Lower lobe of right lung (tissue), 2 donors: ENCODE measurements around the gene CALHM1. TPM values are rescaled to one million over a fixed set of nuclear protein-coding genes. Genes with fewer than 3 reads are reported as not detected.

Experiments
- ATAC-seq, 2 donors: fragments of 200-7000 bp; cut with Tn5 transposase; one replicate each; pipeline ENCODE4 v1.9.1; 2020 to 2022; ENCODE audit warnings: mild to moderate bottlenecking in 2 of 2, moderate library complexity in 2 of 2
- DNase-seq: peaks from one replicate; pipeline ENCODE4 v3.0.0-alpha.2; 2020
- H3K27ac ChIP-seq: fragments of 200-600 bp; one replicate; pipeline ENCODE4 v1.8.0; 2022
- H3K27me3 ChIP-seq: fragments of 200-600 bp; one replicate; pipeline ENCODE4 v1.8.0; 2022; ENCODE audit warnings: low read depth
- H3K36me3 ChIP-seq: fragments of 200-600 bp; one replicate; pipeline ENCODE4 v1.8.0; 2022; ENCODE audit warnings: mild to moderate bottlenecking
- H3K4me1 ChIP-seq: fragments of 200-600 bp; one replicate; pipeline ENCODE4 v1.8.0; 2022
- H3K4me3 ChIP-seq: fragments of 200-600 bp; one replicate; pipeline ENCODE4 v1.8.0; 2022; ENCODE audit warnings: mild to moderate bottlenecking
- H3K9me3 ChIP-seq: fragments of 200-600 bp; one replicate; pipeline ENCODE4 v1.8.0; 2022
- intact Hi-C: fragments of 100-400 bp; cut with DNase I; formaldehyde crosslinking; loops from one replicate; pipeline ENCODE4 v1.11.0; 2022
- total RNA-seq: library from RNA; stranded (reverse); fragmentation: NEBNext Ultra II Directional; extraction: Animal tissue kit (Norgen Biotek cat#: 25700); gene quantifications from one replicate; pipeline ENCODE4 v1.2.1, GENCODE V29; 2021
- TF ChIP-seq, protein P1 (sequence below): fragments of 200-600 bp; IDR thresholded peaks from one replicate; pipeline ENCODE4 v1.8.0; 2022; ENCODE audit warnings: antibody characterized with exemption, mild to moderate bottlenecking
- donor health status: DM: no; HTN: yes; CAD: no; lungs with severe emphysema.

Gene CALHM1
- total RNA-seq, 1 donor from 2014 or later: 0.15 TPM

DNA sequence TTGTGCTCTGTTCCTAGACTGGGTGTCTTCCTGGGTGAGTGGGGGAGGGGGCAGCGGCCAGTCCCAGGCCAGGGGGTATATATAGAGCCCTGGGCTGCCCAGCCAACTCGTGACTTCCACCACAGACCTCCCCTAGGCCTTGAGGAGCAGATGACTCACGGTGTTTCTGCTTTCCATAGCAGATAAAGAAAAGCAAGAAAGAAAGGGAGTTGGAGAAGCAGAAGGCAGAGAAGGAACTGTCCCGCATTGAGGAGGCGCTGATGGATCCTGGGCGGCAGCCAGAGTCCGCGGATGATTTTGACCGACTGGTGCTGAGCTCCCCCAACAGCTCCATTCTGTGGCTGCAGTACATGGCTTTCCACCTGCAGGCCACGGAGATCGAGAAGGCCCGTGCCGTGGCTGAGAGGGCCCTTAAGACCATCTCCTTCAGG is 16.7 kb downstream of the CALHM1 start:
- TF ChIP-seq, protein P1, sequence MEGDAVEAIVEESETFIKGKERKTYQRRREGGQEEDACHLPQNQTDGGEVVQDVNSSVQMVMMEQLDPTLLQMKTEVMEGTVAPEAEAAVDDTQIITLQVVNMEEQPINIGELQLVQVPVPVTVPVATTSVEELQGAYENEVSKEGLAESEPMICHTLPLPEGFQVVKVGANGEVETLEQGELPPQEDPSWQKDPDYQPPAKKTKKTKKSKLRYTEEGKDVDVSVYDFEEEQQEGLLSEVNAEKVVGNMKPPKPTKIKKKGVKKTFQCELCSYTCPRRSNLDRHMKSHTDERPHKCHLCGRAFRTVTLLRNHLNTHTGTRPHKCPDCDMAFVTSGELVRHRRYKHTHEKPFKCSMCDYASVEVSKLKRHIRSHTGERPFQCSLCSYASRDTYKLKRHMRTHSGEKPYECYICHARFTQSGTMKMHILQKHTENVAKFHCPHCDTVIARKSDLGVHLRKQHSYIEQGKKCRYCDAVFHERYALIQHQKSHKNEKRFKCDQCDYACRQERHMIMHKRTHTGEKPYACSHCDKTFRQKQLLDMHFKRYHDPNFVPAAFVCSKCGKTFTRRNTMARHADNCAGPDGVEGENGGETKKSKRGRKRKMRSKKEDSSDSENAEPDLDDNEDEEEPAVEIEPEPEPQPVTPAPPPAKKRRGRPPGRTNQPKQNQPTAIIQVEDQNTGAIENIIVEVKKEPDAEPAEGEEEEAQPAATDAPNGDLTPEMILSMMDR: no peak
- H3K9me3 ChIP-seq: no peaks in the 10 kb centered on the region
- peaks cover 34% of the 10 kb centered on the region for H3K4me1 ChIP-seq
- no peak for DNase-seq
- ATAC-seq: peak in 1 of 2 donors; percentile 45
- no peak overlapping the region for H3K27ac ChIP-seq
- no peaks in the 10 kb centered on the region for H3K27me3 ChIP-seq
- no peak overlapping the region for H3K4me3 ChIP-seq
- intact Hi-C loops: no loop called here
- H3K36me3 ChIP-seq: peaks cover 100% of the 10 kb centered on the region

DNA sequence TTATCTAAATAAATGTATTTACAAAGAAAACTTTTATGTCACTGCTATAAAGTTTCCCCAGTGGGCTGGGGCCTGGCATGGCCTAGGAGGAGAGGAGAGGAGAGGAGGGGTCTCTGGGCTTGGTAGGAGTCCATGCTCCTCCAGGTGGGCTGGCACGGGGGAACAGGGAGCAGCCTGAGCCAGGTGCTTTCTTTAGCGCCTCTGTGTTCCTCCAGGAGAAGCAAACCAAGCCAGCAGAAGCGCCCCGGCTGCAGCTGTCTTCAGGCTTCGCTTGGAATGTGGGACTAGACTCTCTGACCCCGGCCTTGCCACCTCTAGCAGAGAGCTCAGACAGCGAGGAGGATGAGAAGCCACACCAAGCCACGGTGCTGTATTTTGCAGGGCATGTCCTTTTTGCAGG is 17.1 kb downstream of the CALHM1 start:
- ATAC-seq (no peak), DNase-seq (no peak)
- intact Hi-C loops: no loop called here
- H3K4me1 ChIP-seq: peaks cover 30% of the 10 kb centered on the region
- H3K4me3 ChIP-seq: no peak overlapping the region
- no peaks in the 10 kb centered on the region for H3K27me3 ChIP-seq
- TF ChIP-seq, protein P1: no peak
- H3K27ac ChIP-seq: no peak overlapping the region
- H3K36me3 ChIP-seq: peaks cover 100% of the 10 kb centered on the region
- no peaks in the 10 kb centered on the region for H3K9me3 ChIP-seq

- Histone ChIP-seq H3K4me3 (no peak overlapping the region), H3K27ac (no peak overlapping the region), H3K4me1 (peaks cover 26% of the 10 kb centered on the region), H3K36me3 (peaks cover 100% of the 10 kb centered on the region), H3K9me3 (no peaks in the 10 kb centered on the region), H3K27me3 (no peaks in the 10 kb centered on the region)
- no peak for DNase-seq
- intact Hi-C loops: no loop called here
- no peak for ATAC-seq
- TF ChIP-seq, protein P1: no peak
These were observed 17.5 kb downstream of the CALHM1 start for GRCh38 chr10:103441206-103441605.

DNA sequence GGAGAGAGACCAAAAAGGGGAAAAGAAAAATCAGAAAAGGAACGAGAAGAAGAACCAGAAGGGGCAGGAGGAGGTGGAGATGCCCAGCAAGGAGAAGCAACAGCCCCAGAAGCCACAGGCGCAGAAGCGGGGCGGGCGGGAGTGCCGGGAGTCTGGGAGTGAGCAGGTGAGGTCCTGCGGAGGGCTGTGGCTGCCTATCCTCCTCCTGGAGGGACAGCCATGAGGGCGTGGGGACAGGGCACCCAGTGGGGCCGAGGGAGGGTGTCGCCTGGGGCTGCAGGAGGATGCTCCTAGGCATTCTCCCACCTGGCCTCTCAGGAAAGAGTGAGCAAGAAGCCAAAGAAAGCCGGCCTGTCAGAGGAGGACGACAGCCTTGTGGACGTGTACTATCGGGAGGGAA is 18.3 kb downstream of the CALHM1 start:
- TF ChIP-seq, protein P1: no peak
- intact Hi-C loops: no loop called here
- Histone ChIP-seq H3K27ac (no peak overlapping the region), H3K27me3 (no peaks in the 10 kb centered on the region), H3K4me3 (no peak overlapping the region), H3K4me1 (peaks cover 18% of the 10 kb centered on the region), H3K36me3 (peaks cover 100% of the 10 kb centered on the region), H3K9me3 (no peaks in the 10 kb centered on the region)
- DNase-seq (no peak), ATAC-seq (no peak)

GRCh38 chr10:103439776-103440175 is 18.9 kb downstream of the CALHM1 start:
- ATAC-seq: no peak
- no peak for DNase-seq
- no peaks in the 10 kb centered on the region for H3K9me3 ChIP-seq

More at GRCh38 chr10:103439776-103440175, 18.9 kb downstream of the CALHM1 start:
- Histone ChIP-seq H3K27me3 (no peaks in the 10 kb centered on the region), H3K36me3 (peaks cover 100% of the 10 kb centered on the region), H3K4me3 (no peak overlapping the region), H3K27ac (no peak overlapping the region), H3K4me1 (peaks cover 11% of the 10 kb centered on the region)
- intact Hi-C loops: no loop called here
- TF ChIP-seq, protein P1: no peak
